Activated CD4-positive, alpha-beta T cell treated with anti-CD3 and anti-CD28 coated beads, Interleukin-2, amount 50 U/mL, for 16 hours (primary cell): ENCODE measurements around the gene FRMD4A.
"Not testable (repeated sequence)": the region's sequence is repeated elsewhere in the genome, so short reads cannot be mapped to it uniquely, and the experiment has no call there.

ENCODE experiments used
- DNase-seq: peaks from one replicate; pipeline ENCODE4 v3.0.0-alpha.2; 2020

FRMD4A gene

DNA sequence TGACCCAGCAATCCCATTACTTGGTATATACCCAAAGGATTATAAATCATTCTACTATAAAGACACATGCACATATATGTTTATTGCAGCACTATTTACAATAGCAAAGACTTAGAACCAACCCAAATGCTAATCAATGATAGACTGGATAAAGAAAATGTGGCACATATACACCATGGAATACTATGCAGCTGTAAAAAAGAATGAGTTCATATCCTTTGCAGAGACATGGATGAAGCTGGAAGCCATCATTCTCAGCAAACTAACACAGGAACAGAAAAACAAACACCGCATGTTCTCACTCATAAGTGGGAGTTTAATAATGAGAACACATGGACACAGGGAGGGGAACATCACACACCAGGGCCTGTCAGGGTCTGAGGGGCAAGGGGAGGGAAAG, 434.6 kb downstream of the FRMD4A start:
- not testable (repeated sequence) for DNase-seq

DNA sequence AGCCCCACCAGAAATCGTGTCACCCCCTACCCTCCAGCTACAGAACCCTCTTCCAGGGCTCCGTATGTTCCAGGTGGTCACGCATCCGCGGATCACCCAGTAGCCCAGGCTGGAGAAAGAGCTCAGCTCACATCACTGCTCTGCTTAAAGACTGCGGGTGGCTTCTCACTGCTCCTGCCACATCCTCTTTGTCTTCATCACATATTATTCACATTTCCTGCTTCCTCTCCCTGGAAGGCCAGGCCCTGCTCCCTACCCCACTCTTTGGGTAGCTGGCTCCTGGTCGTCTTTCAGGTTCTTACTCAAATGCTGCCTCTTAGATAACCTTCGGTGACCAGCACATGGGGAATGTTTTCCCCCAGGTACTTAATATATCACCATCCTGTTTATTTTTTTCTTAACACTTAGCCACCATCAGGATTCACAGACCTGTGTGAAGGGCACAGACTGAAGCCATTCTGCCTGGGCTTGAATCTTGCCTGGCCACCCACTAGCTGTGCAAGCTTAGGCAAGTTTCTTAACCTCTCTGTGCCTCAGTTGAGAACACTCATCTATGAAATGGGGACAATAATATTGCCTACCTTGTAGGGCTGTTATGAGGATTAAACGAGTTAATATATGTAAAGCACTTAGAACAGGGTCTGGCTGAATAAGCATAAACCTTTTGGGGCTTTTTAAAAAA, 436.2 kb downstream of the FRMD4A start:
- DNase-seq: no peak

DNA sequence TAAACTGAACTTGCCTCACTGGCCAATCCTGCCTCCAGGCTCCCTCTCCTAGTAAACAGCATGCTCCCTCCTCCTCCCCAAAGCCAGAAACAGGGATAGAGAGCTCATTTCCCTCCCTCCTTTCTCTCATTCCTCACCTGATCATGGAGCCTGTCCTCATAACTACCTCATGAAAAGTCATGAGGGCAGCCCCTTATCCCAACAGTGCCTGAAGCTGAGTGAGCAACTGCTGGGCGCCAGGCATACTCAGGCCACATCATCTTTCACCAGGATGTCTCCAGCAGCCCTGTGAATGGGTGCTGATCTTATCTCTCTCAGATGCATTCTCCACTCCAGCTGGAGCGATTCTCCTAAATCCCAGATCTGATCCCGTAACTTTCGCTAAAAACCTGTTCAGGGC, 436.8 kb downstream of the FRMD4A start:
- no peak for DNase-seq

DNA sequence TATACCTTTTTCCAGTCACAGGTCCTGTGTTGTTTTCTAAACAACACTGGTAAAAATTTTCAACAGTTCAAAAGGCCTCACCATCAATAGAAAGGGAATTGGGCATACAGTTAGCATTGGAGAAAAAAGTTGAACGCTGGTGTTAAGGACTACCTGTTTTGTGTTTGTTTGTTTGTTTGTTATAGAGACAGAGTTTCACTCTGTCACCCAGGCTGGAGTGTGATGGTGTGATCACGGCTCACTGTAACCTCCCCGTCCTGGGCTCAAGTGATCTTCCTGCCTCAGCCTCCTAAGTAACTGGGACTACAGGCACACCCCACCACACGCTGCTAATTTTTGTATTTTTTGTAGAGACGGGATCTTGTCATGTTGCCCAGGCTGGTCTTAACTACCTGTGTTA, 437.9 kb downstream of the FRMD4A start:
- DNase-seq: no peak

DNA sequence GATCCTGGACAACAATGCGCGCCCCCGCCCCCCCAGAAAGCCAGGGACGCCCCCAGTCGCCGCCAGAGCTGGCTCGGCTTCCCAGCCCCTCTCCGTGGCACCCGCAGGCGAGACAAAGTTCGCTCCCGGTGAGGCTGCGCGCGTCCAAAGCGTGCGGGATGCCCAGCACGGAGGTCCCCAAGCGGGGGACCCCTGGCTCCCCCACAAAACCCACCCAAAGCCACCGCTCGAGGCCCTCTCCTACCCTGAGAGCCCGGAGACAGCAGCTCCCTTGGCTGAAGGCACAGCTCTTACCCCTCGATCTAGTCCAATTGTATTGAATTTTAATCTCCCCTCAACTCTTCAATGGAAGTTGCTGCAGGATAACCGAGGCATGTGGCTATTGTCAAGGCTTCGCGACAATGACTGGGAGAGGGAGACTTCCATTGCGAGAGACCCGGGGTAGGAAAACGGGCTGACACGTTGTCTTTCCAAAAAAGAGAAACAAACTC, 438.7 kb downstream of the FRMD4A start:
- DNase-seq: no peak

DNA sequence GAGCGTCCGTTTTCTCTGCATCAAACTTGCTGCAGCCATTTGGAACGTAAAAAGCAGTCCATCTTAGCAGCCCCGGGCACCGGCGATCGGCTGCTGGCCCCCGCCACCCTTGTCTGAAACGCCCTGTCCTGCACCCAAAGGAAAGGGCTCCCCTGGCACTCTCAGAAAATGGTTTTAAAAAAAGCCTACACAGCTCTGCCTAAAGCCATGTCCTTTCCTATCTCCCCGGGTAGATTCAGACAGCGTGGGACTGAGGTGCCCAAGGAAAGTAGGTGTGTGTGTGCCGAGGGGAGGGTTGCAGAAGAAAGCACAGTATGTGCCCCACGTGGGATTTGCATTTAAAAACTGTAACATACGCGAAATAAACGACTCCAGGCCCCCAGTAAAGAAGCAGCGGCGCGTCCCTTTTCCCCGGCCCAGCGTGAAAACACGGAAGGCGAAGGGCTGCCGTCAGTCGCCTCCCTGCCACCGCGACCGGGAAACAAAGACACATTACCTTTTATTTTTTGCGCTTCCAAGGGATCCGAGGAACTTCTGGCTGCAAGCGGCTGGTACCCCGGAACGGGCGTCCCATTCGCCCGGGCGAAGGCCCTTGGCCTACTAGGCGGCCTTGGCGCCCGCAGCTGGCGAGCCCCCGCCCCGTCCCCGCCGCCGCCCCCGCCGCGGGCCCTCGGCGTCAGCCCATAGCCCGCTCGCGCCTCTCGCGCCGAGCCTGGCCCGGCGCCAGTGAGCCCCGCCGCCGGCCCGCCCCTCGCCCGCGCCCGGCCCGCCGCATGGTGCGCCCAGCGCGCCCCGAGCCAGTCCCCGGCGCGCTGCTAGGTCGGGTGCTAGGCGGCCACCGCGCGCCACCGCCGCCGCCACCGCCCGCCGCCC, 439.4 kb downstream of the FRMD4A start:
- DNase-seq: no peak

DNA sequence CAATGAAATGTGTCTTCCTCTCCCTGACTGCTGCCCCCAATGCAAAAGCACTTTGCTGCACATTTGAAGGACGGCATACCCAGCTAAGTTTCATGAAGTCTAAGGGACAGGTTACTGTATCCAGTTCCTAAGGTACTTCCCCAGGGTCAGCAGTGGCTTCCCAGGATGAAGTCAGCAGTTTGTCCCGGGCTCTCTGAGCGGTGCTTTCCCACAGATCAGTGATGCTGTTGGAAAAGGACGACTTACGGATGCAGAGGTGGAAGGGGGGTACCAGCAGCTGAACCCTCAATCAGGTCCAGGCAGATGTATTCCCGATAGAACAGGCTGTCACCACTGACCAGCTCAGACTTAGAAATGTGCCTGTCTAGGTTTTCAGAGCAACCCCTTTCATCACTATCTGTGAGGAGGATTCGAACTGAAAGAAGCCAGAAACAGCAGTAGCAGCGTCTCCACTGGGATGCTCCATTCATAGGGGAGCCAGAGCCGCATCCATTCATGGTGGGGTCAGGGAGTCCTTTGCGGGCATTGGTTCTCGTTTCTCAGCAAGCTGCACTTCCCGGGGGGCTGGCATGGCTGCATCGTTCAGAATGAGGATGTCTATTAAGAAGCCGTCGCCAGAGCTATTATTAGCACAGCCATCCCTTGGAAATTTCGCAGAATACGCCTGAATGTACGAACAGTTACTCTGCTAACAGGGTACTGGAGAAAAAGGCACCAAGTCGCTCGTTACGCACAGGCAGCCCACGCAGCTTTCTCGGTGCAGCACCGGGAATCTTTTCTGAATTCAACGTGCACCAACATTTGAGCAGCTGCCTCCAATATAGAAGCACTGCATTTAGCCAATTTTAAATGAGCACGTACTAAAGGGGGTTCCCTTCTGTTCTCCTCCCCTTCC, 440.2 kb downstream of the FRMD4A start:
- no peak for DNase-seq

DNA sequence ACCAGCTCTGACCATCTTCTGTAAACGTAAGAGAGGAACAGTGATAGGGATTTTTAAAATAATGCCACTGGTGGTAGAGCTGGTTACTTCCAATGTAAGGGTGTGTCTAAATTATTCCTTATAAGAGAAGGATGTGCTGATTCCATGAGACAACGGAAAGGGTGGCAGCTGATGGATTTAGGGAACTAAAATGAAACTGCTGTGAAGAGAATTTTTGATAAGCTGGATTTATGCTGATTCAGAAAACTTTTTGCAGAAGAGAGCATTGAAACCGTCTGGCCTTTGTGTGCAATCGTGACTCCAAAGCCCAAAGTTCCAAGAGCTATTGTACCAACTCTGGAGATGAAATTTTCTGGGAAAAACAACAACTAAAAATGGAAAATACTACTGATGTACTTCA, 443.0 kb downstream of the FRMD4A start:
- DNase-seq: no peak

DNA sequence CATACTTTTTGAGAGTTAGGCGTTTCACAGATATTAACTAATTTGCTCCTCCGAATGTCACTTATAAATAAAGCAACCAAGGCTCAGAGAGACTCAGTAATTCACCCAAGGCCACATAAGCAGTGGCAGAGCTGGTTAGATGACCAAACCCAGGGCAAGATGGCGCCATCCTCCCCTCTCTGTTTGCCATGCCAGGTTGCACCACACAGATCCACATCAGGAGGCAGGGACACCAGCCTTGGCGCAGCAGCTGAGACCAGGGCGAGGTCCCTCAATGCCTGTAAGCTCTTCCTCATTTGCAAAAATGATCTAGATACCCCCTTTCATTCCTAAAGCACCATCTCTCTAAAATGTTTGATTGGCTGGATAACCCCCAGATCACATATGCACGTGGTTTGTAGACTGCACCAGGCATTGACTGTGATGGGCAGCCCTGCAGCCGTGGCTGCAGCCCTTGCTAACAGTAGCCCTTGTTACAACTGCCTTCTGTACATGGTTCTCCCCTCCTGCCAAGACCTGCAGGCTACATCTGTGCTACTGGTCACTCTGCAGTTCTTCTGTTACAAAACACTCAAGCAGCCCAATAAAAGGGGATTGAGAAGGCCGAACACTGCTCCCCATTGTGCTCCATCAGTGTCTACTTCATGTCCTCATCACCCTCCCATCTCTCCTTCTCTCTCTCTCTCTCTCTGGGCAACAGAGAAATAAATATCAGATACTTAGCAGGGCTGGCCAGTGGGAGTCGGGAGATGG, 445.3 kb downstream of the FRMD4A start:
- no peak for DNase-seq

DNA sequence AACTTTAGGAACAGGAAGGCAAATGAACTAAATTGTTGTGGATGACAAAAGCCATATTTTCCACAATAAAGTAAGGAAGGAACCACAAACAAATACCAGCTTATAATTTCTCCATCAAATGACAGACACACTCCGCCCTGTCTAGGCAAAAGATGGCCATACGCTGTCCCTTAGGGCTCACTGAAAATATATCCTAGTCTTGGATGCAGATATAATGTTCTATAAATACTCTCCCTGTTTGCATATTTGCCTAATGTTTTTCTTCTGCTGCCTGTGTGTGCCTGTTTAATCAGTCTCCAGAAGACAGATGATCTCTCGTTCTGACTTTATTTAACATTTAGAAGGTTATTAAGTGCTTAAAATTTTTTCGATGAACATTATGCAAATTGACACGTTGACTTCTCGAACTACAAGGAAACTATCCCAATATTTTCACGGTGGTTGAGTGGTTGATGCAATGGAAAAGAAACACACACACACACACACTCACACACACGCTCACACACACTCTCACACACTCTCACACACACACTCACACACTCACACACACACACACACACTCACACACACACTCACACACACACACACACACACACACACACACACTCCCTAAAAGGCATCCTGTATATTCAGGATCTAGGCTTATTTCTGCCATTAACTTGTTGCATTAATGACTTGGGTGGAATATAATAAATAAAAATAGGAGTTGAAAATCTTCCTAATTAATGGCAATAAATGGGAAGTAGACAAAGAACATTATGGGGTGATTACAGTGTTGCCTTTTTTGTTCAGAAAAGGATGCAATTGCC, 446.9 kb downstream of the FRMD4A start:
- no peak for DNase-seq

DNA sequence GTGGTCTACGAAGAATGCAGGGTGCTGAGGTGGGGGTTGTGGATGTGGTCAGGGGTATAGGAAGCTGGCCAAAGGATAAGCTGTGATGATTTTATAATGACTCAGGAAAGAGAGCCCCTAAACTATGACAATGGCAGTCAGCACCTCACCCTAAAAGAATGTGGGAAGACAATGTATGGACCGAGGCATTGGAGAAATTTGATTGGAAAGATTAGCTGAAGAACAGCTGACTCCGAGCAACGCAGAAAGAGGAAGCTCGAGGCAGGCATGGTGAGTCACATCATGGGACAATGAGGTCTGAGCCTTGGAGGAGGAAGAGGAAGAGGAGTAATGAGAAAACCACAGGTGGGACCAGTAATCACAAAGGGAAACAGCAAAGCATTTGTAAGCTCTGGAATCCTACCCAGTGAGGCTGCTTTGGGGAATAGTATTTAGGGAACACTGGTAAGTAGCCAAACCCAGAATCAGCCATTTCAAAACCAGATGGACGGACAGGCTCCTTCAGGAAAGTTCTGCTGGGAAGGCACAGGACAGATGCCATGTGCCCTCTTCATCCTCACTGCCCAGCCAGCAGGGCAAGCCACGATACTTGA, 448.5 kb downstream of the FRMD4A start:
- DNase-seq: no peak

DNA sequence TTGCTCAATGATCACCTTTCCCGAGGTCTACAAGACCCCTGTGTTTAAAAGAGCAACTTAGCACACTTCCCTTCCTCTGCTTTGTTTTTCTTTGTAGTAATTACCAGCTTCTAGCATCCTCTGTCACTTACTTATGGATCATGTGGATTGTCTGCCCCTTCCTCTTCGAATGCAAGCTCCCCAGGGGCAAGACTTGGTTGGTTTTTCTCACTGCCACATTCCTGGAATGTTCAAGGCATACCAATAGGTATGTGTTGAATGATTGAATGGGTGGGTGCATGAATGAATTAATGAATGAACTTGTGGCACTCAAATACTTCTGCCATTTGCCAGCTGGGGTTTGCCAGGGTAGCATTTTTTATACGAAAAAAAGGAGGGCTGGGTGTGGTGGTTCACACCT, 450.0 kb downstream of the FRMD4A start:
- DNase-seq: no peak

DNA sequence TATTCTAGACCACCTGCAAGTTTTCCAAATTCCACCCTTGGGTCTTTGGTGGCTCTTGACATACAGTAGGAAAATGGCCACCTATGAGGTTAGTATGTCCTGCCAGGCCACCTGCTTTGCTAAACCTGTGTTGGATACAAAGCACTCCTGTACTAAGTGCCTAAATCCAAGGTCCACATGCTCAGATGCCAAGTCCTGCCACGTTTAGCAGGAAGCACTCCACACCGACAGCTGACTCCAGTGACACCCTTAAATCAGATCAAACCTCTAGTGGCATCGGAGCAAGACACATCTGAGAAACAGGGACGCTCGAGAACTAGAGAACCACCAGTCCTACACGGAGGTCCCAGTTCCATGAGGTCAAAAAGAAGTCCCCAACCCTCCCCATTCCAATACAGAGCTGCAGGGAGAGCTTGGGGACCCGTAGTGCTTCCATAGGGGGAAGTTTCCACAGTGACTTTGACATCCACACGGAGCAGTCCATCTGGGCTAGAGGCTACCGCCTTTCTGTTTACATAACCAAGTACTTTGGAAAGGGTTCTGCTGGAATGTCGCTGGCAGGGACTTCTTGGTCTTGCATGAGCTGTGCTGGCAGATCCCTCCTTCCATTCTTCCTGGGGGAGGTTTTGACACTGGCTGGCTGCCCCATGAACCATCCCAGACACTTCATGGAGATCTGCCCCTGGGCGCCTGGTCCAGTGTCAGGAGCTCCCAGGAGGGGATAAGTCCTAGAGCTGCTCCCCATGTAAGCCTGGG, 453.4 kb downstream of the FRMD4A start:
- DNase-seq: no peak

DNA sequence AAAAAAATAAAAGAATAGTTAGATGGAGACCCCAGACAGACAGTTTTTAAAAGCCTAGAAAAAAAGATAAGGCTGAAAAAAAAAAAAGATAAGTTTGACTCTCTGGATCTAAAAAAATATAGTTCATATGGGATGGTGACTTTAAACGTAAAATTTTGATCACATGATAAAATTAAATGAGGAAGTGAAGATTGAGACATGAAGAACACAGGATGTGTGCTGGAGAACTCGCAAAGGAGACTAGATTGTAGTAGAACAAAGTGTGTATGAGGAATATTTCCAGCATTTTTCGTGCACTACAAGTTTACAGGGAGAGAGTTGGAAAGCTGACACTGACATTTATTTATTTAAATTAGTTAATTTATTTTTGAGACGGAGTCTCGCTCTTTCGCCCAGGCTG, 457.5 kb downstream of the FRMD4A start:
- no peak for DNase-seq

DNA sequence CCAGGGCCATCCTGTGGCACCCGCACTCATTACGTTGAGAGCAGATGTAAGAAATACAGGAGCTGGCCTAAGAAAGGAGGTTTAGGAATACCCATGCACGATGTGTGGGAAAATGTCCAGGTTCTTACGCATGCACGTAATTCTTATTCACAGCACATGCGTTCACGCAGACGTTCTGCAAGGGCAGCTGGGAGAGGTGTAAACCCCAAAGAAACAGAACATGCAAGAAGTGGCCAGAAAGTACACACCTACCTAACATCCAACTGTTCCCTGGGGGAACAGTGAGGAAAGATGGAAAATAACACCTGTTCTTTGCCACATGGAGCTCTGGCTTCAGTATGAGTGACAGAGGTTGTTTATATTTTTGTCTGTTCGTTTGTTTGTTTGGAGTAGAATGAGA, 458.3 kb downstream of the FRMD4A start:
- no peak for DNase-seq

DNA sequence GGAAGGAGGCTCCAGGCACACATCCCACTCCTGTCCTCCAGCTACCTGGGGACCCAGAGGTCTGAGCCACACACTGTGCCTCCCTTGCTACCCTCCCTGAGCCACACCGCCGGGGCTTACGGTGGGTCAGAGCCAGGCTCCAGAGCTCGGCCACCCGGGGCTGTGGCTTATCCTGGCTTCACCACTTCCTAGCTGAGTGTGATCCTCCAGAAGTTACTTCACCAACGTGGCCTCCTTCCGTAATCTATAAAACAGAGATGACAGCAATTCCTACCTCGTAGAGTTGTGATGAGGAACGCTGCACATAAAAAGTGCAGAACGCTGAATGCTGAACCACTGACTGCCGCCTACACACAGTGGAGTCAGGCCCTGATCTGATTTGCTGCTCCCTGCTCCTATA, 458.9 kb downstream of the FRMD4A start:
- no peak for DNase-seq

DNA sequence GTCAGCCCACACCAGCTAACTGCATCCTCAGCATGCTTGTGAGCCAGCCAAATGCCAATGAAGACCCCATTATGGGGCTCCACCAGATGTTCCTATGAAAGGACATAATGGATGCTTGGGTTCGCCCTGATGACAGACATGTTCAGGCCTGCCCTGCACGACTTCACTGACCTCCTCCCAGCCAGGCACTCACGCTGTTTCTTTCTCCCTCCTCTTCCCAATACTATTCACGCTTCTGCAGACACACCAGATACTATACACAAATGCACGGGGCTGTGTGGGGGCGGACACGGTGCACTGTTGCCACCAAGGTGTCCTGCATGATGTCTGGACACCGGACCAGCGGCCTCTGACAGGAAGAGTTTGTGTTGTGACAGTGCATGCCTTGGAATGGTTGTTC, 459.7 kb downstream of the FRMD4A start:
- DNase-seq: no peak

DNA sequence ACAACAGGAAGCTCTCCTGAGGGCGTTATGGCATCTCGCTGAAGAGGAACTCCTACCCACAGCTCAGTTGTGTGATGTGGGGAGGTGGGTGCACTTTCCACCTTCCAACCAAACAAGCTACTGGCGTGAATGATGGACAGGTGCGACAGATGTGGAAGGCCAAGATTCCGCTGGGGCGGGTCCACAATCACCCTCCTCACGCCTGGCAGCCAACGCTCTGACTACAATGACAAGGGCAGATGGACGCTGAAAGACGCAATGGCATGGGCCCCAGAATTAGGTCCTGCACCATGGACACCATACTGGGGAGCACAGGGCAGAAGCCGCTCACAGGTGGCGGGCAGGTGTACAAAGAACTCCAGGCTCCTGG, 461.4 kb downstream of the FRMD4A start:
- no peak for DNase-seq

DNA sequence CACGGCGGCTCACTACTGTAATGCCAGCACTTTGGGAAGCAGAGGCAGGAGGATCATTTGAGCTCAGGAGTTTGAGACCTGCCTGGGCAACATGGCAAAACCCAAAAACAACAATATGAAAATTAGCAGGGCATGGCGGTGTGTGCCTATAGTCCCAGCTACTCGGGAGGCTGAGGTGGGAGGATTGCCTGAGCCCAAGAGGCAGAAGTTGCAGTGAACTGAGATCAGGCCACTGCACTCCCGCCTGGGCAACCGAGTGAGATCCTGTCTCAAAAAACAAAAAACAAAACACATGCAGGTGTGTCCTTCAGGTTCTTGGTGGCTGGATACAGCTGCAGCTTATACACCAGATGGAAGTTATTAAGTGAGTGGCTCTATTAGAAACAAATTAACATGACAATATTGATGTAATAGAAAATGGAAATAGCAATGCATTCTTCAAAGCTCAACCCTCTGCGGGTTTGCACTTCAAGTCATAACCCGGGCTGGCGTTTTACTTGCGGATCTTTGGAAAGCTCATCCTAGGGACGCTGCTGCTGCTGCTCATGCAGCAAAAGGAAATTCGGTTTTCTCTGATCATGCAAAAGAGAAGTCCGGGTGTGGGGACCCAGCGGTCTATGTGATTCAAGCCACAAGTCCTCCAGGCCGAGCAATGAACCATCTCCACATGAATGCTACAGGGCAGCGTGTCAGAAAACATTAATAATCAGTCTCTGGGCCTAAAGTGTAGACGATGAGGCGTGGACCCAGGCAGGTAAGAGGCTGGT, 462.0 kb downstream of the FRMD4A start:
- no peak for DNase-seq

DNA sequence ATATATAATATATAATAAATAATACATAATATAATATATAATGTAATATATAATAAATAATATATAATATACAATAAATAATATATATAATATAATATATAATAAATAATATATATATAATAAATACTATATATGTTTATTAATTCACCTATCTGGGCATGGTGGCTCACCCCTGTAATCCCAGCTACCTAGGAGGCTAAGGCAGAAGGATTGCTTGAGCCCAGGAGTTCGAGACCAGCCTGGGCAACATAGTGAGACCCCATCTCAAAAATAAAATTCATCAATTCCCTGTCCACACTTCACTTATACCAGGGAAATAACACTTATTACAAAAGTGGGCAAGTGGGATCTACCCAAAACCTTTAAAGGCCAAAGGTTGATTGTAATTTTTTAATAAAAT, 462.9 kb downstream of the FRMD4A start:
- DNase-seq: no peak
